Neural cell (in vitro differentiated cells): Measurements from ENCODE around the gene ABCG2.

Experiments
- EP300 ChIP-seq: fragments of 450-650 bp; conservative IDR thresholded peaks from 2 replicates; pipeline ENCODE4 v1.6.1; 2014; ENCODE audit warnings: antibody characterized with exemption, mild to moderate bottlenecking, moderate library complexity; ENCODE audit not compliant: poor library complexity, severe bottlenecking
- EZH2 ChIP-seq: fragments of 200-600, 300-800 bp; shearing (Covaris generic), sonication (generic); IDR thresholded peaks from 2 replicates; pipeline ENCODE4 v1.6.1; 2014; ENCODE audit warnings: antibody characterized with exemption, low read length, borderline replicate concordance, mild to moderate bottlenecking; ENCODE audit not compliant: insufficient read depth, poor library complexity, severe bottlenecking
- MXI1 ChIP-seq: fragments of 450-650 bp; conservative IDR thresholded peaks from 2 replicates; pipeline ENCODE4 v1.6.1; 2014; ENCODE audit warnings: antibody characterized with exemption, mild to moderate bottlenecking; ENCODE audit not compliant: poor library complexity, severe bottlenecking
- POLR2AphosphoS5 ChIP-seq: IDR thresholded peaks from 2 replicates; pipeline ENCODE4 v1.6.1; 2012
- RAD21 ChIP-seq: fragments of 450-650 bp; conservative IDR thresholded peaks from 2 replicates; pipeline ENCODE4 v1.6.1; 2014; ENCODE audit warnings: antibody characterized with exemption, mild to moderate bottlenecking, moderate library complexity
- TAF1 ChIP-seq: IDR thresholded peaks from 2 replicates; pipeline ENCODE4 v1.6.1; 2012; ENCODE audit warnings: low read depth
- TF ChIP-seq, protein P1 (sequence below): fragments of 450-650 bp; IDR thresholded peaks from 2 replicates; pipeline ENCODE4 v1.5.1; 2014; ENCODE audit warnings: antibody characterized with exemption, mild to moderate bottlenecking, moderate library complexity; ENCODE audit not compliant: poor library complexity, severe bottlenecking
- TF ChIP-seq, protein P2 (sequence below): IDR thresholded peaks from 2 replicates; pipeline ENCODE4 v1.6.1; 2012; ENCODE audit warnings: borderline replicate concordance

DNA sequence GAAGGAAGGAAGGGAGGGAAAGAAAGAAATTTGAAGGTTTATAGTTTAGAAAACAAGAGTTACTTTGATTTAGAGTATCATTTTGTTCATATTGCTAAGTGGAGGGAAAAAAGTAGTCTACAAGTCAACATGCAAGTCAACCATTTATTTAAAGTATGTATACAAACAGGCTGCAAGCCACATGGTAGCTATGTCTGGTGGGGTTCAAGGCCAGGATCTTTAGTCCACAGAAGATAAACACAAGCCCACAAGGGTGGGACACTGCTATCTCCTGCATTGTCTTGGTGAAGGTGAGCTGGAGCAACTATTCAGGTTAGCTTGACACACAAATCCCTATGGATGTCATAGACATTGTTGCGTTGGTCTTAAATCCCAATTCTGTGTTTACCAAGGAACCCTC is 71.4 kb downstream of the ABCG2 start:
- TF ChIP-seq POLR2AphosphoS5 (no peak), MXI1 (no peak), TAF1 (no peak), EP300 (no peak), EZH2 (no peak), RAD21 (no peak)
- TF ChIP-seq, protein P1, sequence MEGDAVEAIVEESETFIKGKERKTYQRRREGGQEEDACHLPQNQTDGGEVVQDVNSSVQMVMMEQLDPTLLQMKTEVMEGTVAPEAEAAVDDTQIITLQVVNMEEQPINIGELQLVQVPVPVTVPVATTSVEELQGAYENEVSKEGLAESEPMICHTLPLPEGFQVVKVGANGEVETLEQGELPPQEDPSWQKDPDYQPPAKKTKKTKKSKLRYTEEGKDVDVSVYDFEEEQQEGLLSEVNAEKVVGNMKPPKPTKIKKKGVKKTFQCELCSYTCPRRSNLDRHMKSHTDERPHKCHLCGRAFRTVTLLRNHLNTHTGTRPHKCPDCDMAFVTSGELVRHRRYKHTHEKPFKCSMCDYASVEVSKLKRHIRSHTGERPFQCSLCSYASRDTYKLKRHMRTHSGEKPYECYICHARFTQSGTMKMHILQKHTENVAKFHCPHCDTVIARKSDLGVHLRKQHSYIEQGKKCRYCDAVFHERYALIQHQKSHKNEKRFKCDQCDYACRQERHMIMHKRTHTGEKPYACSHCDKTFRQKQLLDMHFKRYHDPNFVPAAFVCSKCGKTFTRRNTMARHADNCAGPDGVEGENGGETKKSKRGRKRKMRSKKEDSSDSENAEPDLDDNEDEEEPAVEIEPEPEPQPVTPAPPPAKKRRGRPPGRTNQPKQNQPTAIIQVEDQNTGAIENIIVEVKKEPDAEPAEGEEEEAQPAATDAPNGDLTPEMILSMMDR: no peak
- TF ChIP-seq, protein P2, sequence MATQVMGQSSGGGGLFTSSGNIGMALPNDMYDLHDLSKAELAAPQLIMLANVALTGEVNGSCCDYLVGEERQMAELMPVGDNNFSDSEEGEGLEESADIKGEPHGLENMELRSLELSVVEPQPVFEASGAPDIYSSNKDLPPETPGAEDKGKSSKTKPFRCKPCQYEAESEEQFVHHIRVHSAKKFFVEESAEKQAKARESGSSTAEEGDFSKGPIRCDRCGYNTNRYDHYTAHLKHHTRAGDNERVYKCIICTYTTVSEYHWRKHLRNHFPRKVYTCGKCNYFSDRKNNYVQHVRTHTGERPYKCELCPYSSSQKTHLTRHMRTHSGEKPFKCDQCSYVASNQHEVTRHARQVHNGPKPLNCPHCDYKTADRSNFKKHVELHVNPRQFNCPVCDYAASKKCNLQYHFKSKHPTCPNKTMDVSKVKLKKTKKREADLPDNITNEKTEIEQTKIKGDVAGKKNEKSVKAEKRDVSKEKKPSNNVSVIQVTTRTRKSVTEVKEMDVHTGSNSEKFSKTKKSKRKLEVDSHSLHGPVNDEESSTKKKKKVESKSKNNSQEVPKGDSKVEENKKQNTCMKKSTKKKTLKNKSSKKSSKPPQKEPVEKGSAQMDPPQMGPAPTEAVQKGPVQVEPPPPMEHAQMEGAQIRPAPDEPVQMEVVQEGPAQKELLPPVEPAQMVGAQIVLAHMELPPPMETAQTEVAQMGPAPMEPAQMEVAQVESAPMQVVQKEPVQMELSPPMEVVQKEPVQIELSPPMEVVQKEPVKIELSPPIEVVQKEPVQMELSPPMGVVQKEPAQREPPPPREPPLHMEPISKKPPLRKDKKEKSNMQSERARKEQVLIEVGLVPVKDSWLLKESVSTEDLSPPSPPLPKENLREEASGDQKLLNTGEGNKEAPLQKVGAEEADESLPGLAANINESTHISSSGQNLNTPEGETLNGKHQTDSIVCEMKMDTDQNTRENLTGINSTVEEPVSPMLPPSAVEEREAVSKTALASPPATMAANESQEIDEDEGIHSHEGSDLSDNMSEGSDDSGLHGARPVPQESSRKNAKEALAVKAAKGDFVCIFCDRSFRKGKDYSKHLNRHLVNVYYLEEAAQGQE: no peak
